Activated CD4-positive, alpha-beta T cell treated with anti-CD3 and anti-CD28 coated beads for 24 hours (primary cell): Measurements from ENCODE around the gene ERFL.
A peak's percentile ranks its signal among the peaks of the same experiment; 100 is the strongest.
"Not testable (repeated sequence)": the region's sequence is repeated elsewhere in the genome, so short reads cannot be mapped to it uniquely, and the experiment has no call there.

Source experiments
- DNase-seq, 2 donors: peaks; one replicate each; pipeline ENCODE4 v3.0.0-alpha.2; 2020; ENCODE audit warnings: low read depth in 2 of 2

The ERFL gene

GRCh38 chr19:41941410-41942202 is 13.4 kb upstream of the ERFL start:
- no peak for DNase-seq

DNA sequence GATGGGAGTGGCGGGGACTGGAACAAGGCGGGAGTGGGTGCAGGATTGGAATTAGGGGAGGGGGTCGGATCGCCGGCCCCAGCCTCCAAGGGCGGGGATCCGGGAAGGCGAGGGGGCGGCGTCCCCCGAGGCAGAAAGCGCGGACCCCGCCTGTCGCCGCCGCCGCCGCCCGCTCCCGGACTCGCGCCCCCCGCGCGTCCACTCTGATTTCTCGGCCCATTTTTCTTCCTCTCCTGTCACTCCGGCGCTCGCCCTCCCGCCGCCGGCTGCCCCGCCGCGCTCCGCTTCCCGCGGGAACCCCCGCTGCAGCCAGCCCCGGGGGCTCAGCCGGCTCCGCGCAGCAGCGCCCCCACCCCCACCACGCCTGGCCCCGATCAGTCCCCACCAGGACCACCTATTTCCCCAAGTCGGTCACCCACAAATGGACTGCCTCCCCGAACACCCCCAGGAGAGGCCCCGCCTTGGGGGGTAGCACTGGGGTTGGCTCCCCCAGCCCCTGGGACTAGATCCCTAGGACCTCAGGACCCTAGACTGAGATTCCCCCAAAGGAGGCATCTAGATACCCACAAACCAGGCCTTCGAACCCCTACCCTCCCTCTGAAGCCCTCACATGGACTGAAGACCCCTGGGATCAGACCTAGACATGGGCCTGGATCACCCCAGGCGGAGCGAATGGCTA is 12.6 kb upstream of the ERFL start:
- no peak for DNase-seq

GRCh38 chr19:41939861-41940730 is 11.8 kb upstream of the ERFL start:
- no peak for DNase-seq

- not testable (repeated sequence) for DNase-seq
Observed at GRCh38 chr19:41939209-41939608, 11.0 kb upstream of the ERFL start.

- no peak for DNase-seq
Observed at GRCh38 chr19:41937525-41938468, 9.5 kb upstream of the ERFL start.

GRCh38 chr19:41936961-41937360 is 8.7 kb upstream of the ERFL start:
- no peak for DNase-seq

DNA sequence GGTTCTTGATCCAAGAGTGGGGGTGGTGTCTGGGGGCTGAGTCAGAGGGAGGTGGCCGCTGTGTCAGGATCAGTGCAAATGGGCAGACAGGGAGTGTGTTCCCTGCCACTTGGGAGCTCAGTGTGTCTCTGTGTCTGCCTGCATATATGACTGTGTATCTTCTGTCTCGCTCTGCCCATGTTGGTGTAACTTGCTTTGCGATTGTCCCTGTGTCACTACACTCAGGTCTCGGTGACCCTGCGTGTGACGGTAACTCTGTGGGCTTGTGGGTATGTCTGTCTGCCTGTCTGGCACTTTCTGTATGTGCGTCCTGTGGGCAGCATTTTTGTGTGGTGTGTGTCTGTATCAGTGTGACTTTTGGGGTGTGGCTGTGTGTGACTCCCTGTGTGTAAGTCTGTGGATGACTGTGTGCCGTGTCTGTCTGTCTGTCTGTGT is 8.2 kb upstream of the ERFL start:
- no peak for DNase-seq

GRCh38 chr19:41935760-41936415 is 7.6 kb upstream of the ERFL start:
- no peak for DNase-seq

DNA sequence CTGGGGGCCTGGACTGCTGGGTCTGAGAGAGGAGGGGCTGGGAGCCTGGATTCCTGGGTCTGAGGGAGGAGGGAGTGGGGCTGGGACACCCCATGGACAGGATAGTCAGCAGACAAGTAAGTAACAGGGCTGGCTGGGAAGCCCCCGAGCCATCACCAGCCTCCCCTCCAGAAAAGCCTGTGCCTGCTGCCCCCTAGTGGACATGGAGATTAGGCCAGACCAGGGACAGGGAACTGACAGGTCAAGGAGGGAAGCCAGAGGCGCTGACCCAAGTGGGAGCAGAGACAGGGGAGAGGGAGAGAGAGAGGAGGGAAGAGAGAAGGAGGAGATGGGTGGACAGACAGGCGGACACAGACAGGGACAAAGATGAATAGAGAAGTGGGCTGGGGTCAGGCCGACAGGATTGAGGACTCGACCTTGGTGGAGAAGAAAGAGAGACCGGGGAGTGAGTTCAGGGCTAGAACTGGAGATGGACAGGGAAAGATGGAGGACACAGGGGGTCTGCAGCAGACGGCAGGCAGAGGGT is 6.7 kb upstream of the ERFL start:
- DNase-seq, result peak; percentile 57 to 63

GRCh38 chr19:41933693-41934426 is 5.6 kb upstream of the ERFL start:
- no peak for DNase-seq

DNA sequence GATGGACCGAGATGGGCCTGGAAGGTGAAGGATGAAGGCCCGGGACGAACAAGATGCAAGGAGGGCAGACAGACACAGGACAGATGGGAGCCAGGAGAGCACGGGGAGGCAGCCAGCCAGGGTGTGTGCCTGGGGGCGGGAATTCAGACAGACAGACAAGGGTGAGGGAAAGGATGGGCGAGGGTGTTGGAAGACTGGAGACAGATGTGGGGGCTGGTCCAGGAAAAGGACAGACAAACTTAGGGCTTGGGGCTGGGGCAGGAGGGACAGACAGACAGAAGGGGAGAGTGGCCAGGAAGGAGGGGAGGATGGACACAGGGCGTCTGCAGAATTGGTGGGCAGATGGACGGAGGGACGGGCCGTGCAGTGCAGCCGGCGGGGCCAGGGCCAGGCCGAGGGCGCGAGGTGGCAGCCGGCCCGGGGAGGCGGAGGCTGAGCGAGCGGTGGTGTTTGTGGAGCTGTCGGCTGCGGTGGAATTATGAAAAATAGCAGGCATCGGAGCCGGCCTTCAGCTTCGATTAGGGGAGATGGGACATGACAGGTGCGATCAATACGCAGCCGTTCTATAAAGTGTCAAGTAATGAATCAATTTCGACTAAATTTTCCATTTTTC is 4.6 kb upstream of the ERFL start:
- DNase-seq, result no peak

DNA sequence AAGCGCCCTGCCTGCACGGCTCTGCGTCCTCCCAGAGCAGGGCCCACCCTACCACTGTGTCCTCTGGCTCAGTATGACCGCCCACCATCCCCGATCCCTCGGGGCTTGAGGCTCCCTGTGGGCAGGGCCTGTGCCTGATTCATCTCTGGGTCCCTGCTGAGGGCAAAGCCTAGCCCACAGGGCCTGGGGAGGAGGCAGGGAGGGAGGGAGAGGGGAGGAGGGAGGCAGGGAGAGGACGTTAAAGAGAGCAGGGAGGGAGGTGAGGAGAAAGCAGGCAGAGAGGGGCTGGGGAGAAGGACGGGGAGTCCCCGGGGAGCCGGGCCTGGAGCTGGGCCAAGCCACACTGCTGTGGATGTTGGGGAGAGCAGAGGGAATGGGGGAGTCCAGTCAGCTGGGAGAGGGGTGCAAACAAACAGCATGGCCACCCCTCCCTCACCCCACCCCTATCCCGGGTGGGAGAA is 4.0 kb upstream of the ERFL start:
- no peak for DNase-seq

DNA sequence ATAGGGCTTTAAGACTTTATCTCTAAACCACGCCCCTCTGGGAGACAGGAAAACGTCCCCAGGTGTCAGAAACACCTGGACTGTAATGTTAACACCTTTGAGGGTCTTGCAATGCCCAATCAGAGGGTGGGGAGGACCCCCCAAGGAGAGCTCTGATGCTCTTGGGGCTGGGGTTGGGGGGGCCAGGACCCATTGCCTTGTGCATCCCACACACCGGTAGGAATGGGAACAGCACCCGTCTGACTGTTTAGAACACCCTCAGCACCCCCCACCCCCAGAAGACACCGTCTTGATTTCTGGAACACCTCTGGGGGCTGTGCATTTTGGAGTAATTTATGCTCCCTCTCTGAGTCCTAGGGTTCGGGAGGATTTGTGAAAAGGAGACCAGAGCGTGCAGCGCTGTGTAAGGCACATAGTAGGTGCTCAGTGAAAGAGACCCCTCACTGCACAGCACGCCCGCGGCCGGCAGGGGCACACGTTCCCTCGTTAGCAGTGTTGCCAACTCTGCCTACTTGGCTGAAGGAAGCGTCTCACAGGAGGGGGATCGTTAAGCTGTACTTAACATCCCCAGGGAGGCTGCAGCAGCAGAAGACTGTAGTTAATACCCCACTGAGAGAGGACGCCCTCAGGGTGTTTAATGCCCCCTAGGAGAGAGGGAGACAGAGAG is 2.8 kb upstream of the ERFL start:
- no peak for DNase-seq

DNA sequence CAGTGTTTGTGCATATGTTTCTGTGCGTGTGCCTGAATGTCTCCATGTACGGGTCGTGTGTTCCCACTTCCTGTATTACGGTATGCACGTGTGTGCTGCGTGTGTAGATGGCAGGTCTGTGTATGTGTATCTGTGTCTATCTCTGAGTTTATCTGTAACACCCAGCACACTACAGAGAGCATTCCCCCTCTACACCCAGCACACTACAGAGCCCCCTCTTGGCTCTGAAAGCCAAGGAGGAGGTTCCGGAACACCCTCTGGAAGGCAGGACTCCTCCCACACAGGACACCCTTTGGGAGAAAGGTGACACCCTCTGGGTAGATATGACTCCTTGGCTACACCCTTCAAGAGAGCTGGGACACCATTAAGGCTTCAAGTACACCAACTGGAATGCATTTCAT is 2.1 kb upstream of the ERFL start:
- no peak for DNase-seq

DNA sequence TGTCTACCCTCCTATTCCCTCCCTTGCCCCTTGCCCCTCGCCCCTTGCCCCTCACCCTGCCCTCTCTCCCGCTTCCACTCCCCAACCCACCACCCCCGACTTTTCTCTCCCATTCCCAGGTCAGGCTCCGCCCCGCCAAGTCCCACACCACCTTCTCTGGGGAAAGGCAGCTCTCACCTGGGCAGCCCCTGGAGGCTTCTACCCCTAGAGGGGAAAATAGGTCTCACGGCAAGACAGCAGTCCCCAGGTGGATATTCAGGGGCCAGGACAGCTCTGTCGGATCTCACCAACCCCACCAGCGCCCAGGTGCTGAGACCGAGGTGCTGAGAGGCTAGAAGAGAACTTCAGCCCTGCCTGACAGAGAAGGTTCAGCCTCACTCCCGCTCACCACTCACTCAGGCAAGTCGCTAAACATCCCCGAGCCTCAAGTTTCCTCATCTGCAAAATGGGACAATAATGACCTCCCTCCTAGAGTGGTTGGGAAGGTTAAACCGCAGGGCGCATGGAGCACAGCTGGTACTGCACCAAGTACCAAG is 1.4 kb upstream of the ERFL start:
- no peak for DNase-seq

DNA sequence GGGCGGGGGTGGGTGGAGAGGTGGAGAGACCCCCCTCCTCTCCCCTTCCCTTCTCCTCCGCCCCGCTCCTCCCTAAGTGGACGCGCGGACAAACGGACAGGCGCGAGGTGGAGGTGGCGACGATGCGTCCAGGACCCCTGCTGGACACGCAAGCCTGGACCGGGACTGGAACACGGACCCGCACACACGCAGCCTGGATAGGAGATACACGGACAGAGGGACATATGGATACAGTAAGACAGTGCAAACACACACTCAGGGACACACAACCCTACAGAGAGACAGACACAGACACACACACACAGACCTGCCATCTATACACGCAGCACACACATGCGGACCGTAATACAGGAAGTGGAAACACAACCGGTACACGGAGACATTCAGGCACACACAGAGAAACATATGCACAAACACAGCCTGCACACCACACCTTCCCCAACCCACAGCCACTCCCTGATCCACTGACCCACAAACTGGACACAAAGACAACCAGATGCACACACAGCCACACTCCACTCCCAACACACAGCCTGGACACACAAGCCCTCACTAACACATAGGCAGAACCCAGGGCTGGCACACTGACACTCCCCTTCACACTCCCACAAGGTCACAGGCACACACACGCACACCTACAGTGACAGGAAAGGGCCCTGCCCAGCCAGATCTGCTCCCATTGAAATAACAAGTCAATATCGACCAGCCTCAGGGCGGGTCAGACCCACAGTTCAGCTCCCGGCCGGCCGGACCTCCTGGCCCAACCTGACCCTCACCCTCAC is 696 bp upstream of the ERFL start:
- DNase-seq, result no peak

- no peak for DNase-seq
Observed at GRCh38 chr19:41927497-41928192, 604 bp downstream of the ERFL start.
